Measurements from ENCODE around the gene TP73.

The TP73 gene

GRCh38 chr1:3770047-3770765, 117.9 kb downstream of the TP73 start:
- no peak overlapping the region for H3K4me3 ChIP-seq (ENCODE audit: low read depth, low read length)
- DNase-seq (ENCODE audit: low read depth), result no peak

GRCh38 chr1:3771108-3772026, 119.1 kb downstream of the TP73 start:
- no peak for TF ChIP-seq CTCF (conservative IDR thresholded peaks at IDR 0.05; ENCODE audit: low read depth, low read length)
- peak overlapping the region; percentile 60 for H3K4me3 ChIP-seq (ENCODE audit: low read depth, low read length)
- no peak for DNase-seq (ENCODE audit: low read depth)

More at GRCh38 chr1:3770047-3770765, 117.9 kb downstream of the TP73 start:
- no peak for TF ChIP-seq CTCF (conservative IDR thresholded peaks at IDR 0.05; ENCODE audit: low read depth, low read length)

GRCh38 chr1:3772027-3772714, 119.9 kb downstream of the TP73 start:
- peak; percentile 77 for DNase-seq (ENCODE audit: low read depth)
- peak overlapping the region; percentile 60 for H3K4me3 ChIP-seq (ENCODE audit: low read depth, low read length)
- no peak for TF ChIP-seq CTCF (conservative IDR thresholded peaks at IDR 0.05; ENCODE audit: low read depth, low read length)

GRCh38 chr1:3772715-3773571, 120.6 kb downstream of the TP73 start, which contains the start of gene SMIM1:
Gene SMIM1 (plus strand): TSS chr1:3772749. CDS start chr1:3775374, 2,625 bp downstream.
- peak within 1 kb of the TSS; percentile 60 for H3K4me3 ChIP-seq (ENCODE audit: low read depth, low read length)
- no peak for TF ChIP-seq CTCF (conservative IDR thresholded peaks at IDR 0.05; ENCODE audit: low read depth, low read length)
- DNase-seq (ENCODE audit: low read depth), result peak; percentile 17

- DNase-seq (ENCODE audit: low read depth), result no peak
- no peak overlapping the region for H3K4me3 ChIP-seq (ENCODE audit: low read depth, low read length)
- TF ChIP-seq CTCF (conservative IDR thresholded peaks at IDR 0.05; ENCODE audit: low read depth, low read length), result no peak
These were observed 121.4 kb downstream of the TP73 start for GRCh38 chr1:3773572-3774275.
